GM21737 (cell line): Measurements from ENCODE around the gene DELE1.

Source experiments
- ATAC-seq: cut with Tn5 transposase; IDR thresholded peaks from one replicate; pipeline ENCODE4 v1.9.1; 2021; ENCODE audit warnings: mild to moderate bottlenecking, moderate library complexity; ENCODE audit not compliant: unreplicated experiment

DELE1 gene

GRCh38 chr5:141923448-141924313 lies at the start of gene DELE1:
Gene DELE1 (plus strand): TSS chr5:141923871. CDS start chr5:141923942, 71 bp downstream.
- peak; percentile 96 for ATAC-seq

GRCh38 chr5:141873933-141874261 lies 49.8 kb upstream of the DELE1 start:
- no peak for ATAC-seq

- ATAC-seq: no peak
Measured at GRCh38 chr5:141874262-141874964, 49.3 kb upstream of the DELE1 start.

GRCh38 chr5:141875022-141875740 lies 48.5 kb upstream of the DELE1 start:
- no peak for ATAC-seq

- ATAC-seq: no peak
Measured at GRCh38 chr5:141875795-141876627, 47.7 kb upstream of the DELE1 start.

- ATAC-seq: no peak
Measured at GRCh38 chr5:141876628-141877355, 46.9 kb upstream of the DELE1 start.

- ATAC-seq: no peak
Measured at GRCh38 chr5:141877356-141878185, 46.1 kb upstream of the DELE1 start.

- ATAC-seq: no peak
Measured at GRCh38 chr5:141878186-141878710, 45.4 kb upstream of the DELE1 start, which contains the start of gene PCDH1. Gene PCDH1 (minus strand): TSS chr5:141878410. CDS start chr5:141878262, 148 bp downstream.

- peak; percentile 79 for ATAC-seq
Measured at GRCh38 chr5:141878711-141879425, 44.8 kb upstream of the DELE1 start.

GRCh38 chr5:141879426-141879759 lies 44.3 kb upstream of the DELE1 start:
- ATAC-seq: no peak

- no peak for ATAC-seq
Measured at GRCh38 chr5:141879941-141880738, 43.5 kb upstream of the DELE1 start.

GRCh38 chr5:141880961-141881801 lies 42.5 kb upstream of the DELE1 start:
- no peak for ATAC-seq

- ATAC-seq: no peak
Measured at GRCh38 chr5:141881886-141882285, 41.8 kb upstream of the DELE1 start.

GRCh38 chr5:141882594-141883183 lies 41.0 kb upstream of the DELE1 start:
- no peak for ATAC-seq

- no peak for ATAC-seq
Measured at GRCh38 chr5:141883184-141883891, 40.3 kb upstream of the DELE1 start.
